ENCODE data around the gene CCDC77.

- TF ChIP-seq EZH2 (IDR thresholded peaks at IDR 0.05) (no peak), POLR2AphosphoS5 (IDR thresholded peaks at IDR 0.05; ENCODE audit: borderline replicate concordance, low read depth, low read length) (no peak)
These were observed 17.0 kb downstream of the CCDC77 start for GRCh38 chr12:418432-418831.
